Neutrophil (primary cell): ENCODE measurements around the gene ANO10.

Experiments used
- H3K27ac ChIP-seq: fragments of 200-600 bp; sonication (generic); 2 replicates; pipeline ENCODE4 v1.5.1; 2016; ENCODE audit warnings: mild to moderate bottlenecking, moderate library complexity
- H3K27me3 ChIP-seq: fragments of 200-600 bp; sonication (generic); 2 replicates; pipeline ENCODE4 v1.6.0; 2016; ENCODE audit warnings: mild to moderate bottlenecking
- H3K36me3 ChIP-seq: fragments of 200-600 bp; sonication (generic); 2 replicates; pipeline ENCODE4 v1.5.1; 2017
- H3K4me1 ChIP-seq, 2 experiments: fragments of 200-600 bp in 1 of 2; sonication (generic) in 1 of 2; 1 replicate in 1 of 2; 2 replicates in 1 of 2; pipeline versions ENCODE4 v1.5.1 to v1.6.1; 2013 to 2016; ENCODE audit warnings: low read depth in 1 of 2, low read length in 1 of 2, mild to moderate bottlenecking in 1 of 2, moderate library complexity in 1 of 2; ENCODE audit not compliant: control insufficient read depth in 1 of 2, insufficient read depth in 1 of 2
- H3K4me3 ChIP-seq, 2 experiments: fragments of 200-600 bp in 1 of 2; sonication (generic) in 1 of 2; 1 replicate in 1 of 2; 2 replicates in 1 of 2; pipeline ENCODE4 v1.5.1; 2013 to 2016; ENCODE audit warnings: low read depth in 1 of 2, low read length in 1 of 2, mild to moderate bottlenecking in 1 of 2, moderate library complexity in 1 of 2
- H3K9me3 ChIP-seq: fragments of 200-600 bp; sonication (generic); 2 replicates; pipeline ENCODE4 v1.5.1; 2016
- TF ChIP-seq, protein P1 (sequence below): fragments of 200-600 bp; sonication (generic); IDR thresholded peaks from 2 replicates; pipeline ENCODE4 v1.5.1; 2016; ENCODE audit warnings: antibody characterized with exemption

ANO10 gene

DNA sequence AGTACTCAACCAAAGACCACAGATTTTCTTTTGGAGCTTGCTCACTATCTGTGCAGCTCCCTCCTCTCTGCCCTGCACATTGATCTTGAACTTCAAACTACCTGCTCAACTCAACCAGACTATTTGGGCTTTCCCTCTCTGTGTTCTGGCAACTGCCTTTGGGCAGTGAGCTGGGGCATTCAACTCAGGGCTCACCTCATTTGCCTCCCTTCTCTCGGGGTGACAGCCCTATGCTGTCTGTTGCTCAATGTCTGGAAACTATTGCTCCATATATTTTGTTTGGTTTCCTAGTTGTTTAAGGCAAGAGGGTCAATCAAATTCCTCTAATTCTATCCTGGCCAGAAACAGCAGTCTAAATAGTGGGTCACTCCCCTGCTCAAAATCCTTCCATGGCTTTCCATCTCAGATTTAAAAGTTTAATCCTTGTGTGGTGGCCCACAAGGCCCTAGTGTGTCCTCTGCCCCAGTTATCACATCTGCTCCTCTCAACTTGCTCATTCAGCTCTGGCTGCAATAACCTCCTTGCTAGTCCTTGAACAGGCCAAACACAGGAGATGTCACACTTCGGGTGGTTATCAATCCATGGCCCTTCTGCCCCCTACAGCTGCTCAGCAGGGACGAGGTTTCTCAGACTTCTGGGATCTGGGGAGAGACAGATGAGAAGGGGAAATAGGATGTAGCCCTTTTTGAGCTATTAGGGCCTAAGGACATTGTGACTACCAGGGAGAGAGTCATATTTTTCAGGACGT is 267.7 kb downstream of the ANO10 start:
- no peaks in the 10 kb centered on the region for H3K27me3 ChIP-seq
- peak overlapping the region; percentile 67 for H3K27ac ChIP-seq
- H3K4me1 ChIP-seq, result peaks cover 0 to 9% of the 10 kb centered on the region in 2 experiments
- no peaks in the 10 kb centered on the region for H3K9me3 ChIP-seq
- TF ChIP-seq, protein P1, sequence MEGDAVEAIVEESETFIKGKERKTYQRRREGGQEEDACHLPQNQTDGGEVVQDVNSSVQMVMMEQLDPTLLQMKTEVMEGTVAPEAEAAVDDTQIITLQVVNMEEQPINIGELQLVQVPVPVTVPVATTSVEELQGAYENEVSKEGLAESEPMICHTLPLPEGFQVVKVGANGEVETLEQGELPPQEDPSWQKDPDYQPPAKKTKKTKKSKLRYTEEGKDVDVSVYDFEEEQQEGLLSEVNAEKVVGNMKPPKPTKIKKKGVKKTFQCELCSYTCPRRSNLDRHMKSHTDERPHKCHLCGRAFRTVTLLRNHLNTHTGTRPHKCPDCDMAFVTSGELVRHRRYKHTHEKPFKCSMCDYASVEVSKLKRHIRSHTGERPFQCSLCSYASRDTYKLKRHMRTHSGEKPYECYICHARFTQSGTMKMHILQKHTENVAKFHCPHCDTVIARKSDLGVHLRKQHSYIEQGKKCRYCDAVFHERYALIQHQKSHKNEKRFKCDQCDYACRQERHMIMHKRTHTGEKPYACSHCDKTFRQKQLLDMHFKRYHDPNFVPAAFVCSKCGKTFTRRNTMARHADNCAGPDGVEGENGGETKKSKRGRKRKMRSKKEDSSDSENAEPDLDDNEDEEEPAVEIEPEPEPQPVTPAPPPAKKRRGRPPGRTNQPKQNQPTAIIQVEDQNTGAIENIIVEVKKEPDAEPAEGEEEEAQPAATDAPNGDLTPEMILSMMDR, result no peak
- no peak overlapping the region for H3K4me3 ChIP-seq
- H3K36me3 ChIP-seq, result peaks cover 24% of the 10 kb centered on the region

DNA sequence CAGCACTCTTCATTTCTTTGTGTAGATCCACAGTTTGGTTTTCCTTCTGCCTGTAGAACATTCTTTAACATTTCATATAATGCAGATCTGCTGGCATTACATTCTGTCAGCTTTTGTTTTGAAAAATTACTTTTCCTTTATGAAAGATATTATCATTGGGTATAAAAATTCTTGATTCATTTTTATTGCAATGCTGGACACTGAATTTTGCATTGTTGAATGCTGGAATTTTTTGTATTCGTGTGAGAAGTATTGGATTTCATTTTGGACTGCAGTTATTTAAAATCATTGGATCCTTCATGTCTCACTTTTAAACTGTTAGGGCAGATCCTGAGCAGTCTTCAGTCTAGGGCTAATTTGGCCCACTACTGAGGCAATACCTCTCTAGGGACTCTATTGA is 268.4 kb downstream of the ANO10 start:
- Histone ChIP-seq H3K27me3 (no peaks in the 10 kb centered on the region), H3K27ac (peak overlapping the region; percentile 67), H3K36me3 (peaks cover 31% of the 10 kb centered on the region), H3K4me3 (no peak overlapping the region), H3K4me1 (peaks cover 0 to 9% of the 10 kb centered on the region in 2 experiments), H3K9me3 (no peaks in the 10 kb centered on the region)
- TF ChIP-seq, protein P1, result no peak

DNA sequence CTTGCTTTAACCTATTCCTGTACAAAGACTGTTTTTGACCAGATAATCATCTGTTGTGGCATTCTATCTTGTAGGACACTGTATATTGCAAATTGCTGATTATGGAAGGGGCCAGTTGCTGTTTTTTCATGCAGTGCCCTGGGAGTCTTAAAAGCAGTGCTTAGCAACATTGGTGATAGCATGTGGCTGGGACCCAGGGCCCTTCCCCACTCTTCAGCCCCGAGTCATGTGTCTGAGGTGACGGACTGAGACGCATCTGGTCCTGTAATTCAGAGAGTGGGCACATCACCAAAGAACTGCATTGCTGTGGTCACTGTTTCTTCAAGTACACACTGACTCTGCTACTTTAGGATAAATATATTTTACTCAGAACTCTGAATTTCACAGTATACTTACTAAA is 272.1 kb downstream of the ANO10 start:
- H3K4me3 ChIP-seq, result no peak overlapping the region
- no peaks in the 10 kb centered on the region for H3K27me3 ChIP-seq
- H3K9me3 ChIP-seq, result no peaks in the 10 kb centered on the region
- TF ChIP-seq, protein P1, result no peak
- peak overlapping the region; percentile 68 for H3K27ac ChIP-seq
- peaks cover 0 to 9% of the 10 kb centered on the region in 2 experiments for H3K4me1 ChIP-seq
- H3K36me3 ChIP-seq, result peaks cover 67% of the 10 kb centered on the region

DNA sequence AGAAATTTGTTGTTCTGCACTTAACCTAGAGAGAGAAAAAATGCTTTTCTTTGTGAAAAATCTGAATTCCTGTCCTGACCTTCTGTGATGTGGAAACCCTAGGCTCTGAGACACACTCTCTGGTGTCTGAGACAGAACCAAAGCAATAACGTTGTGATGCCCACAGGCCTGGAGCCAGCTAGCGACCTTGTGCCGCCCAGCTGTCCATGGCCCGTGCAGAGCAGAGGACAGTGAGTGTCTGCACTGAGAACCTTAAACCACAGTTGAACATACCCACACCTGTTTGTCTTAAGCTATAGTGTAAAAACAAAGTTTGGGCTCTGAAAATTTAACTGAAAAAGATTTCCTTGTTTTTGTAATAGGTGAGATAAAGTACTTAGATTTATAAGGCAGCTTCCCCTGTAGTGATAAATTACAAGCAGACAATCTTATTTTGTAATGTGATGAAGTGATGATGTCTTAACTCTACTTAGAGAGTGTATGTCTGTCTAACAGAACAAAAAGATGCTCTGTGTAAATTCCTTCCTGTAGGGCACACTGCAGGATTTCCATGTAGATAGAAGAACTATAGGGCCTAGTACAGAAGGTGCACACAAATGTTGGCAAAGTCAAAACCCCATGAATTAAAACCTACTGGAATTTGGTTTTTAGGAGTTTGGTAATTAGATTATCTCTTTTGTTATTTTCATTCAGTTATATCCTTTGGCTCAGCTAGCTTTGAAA is 272.8 kb downstream of the ANO10 start:
- Histone ChIP-seq H3K36me3 (peaks cover 74% of the 10 kb centered on the region), H3K27me3 (no peaks in the 10 kb centered on the region), H3K4me1 (peaks cover 0 to 2% of the 10 kb centered on the region in 2 experiments), H3K27ac (peak overlapping the region; percentile 68), H3K4me3 (no peak overlapping the region), H3K9me3 (no peaks in the 10 kb centered on the region)
- TF ChIP-seq, protein P1, result no peak

DNA sequence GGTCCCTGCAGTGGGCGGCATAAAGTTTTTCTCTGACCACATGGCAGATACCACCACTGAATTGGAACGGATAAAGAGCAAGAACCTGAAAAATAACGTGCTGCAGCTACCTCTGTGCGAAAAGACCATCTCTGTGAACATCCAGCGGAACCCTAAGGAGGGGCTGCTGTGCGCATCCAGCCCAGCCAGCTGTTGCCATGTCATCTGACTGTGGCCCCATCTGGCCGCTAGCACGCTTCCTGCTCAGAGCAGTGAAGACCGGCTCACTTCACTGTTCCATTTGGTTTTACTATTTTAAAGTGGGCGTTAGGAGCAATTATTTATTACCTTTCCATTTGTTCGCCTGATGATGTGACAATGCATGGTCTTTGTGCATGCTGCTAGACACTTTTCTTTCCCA is 273.5 kb downstream of the ANO10 start:
- Histone ChIP-seq H3K36me3 (peaks cover 81% of the 10 kb centered on the region), H3K27ac (peak overlapping the region; percentile 68), H3K27me3 (no peaks in the 10 kb centered on the region), H3K4me3 (no peak overlapping the region), H3K4me1 (no peaks in the 10 kb centered on the region), H3K9me3 (peaks cover 5% of the 10 kb centered on the region)
- TF ChIP-seq, protein P1, result no peak
